Type B pancreatic cell (in vitro differentiated cells): ENCODE data around the gene IMMP2L. TPM values are rescaled to one million over a fixed set of nuclear protein-coding genes. Genes with fewer than 3 reads are reported as not detected.
"Not testable (repeated sequence)": the region's sequence is repeated elsewhere in the genome, so short reads cannot be mapped to it uniquely, and the experiment has no call there.

Experiments used
- DNase-seq: peaks from one replicate; pipeline ENCODE4 v3.0.0; 2021; ENCODE audit warnings: mixed read lengths; ENCODE audit not compliant: unreplicated experiment; ENCODE audit errors: extremely low spot score
- H3K27ac Mint-ChIP-seq: 2 replicates; pipeline ENCODE4 v1.8.0; 2021; ENCODE audit warnings: mild to moderate bottlenecking, mixed read lengths
- H3K27me3 Mint-ChIP-seq: 2 replicates; pipeline ENCODE4 v1.8.0; 2021; ENCODE audit warnings: mixed read lengths
- H3K36me3 Mint-ChIP-seq: 2 replicates; pipeline ENCODE4 v1.8.0; 2021; ENCODE audit warnings: mixed read lengths
- H3K4me1 Mint-ChIP-seq: one replicate; pipeline ENCODE4 v1.8.0; 2021; ENCODE audit warnings: mixed read lengths; ENCODE audit not compliant: unreplicated experiment
- H3K4me3 Mint-ChIP-seq: 2 replicates; pipeline ENCODE4 v1.8.0; 2021; ENCODE audit warnings: mild to moderate bottlenecking, mixed read lengths
- H3K9me3 Mint-ChIP-seq: 2 replicates; pipeline ENCODE4 v1.8.0; 2021; ENCODE audit warnings: mixed read lengths
- total RNA-seq: library from RNA; stranded (reverse); gene quantifications from 2 replicates; pipeline ENCODE4 v1.2.1, GENCODE V29; 2021; ENCODE audit warnings: low replicate concordance
- TF ChIP-seq, protein P1 (sequence below): fragments of 200-600 bp; sonication (generic); conservative IDR thresholded peaks from 2 replicates; pipeline ENCODE4 v1.5.0; 2021; ENCODE audit warnings: antibody characterized with exemption, mild to moderate bottlenecking

Gene IMMP2L
- total RNA-seq, 1 donor from 2014 or later = 23.0 TPM

DNA sequence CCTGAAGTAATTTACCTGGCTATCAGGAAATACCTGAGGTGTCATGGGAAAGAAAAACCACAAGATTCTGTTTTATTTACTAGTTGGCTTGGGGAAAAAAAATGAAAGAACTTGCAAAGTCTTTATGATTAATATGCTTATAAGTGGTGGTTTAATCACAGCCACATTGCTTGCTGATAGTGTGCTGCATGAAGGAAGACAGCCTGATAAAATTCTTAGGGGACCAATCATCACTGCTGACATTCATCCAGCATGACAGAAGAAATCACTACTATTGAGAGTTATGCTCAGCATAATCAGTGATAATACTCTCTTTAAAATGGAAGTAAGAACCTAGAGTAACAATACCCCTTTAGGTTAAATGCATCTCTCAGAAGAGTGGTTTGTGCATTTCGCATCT, 621.5 kb downstream of the IMMP2L start:
- peaks cover 17% of the 10 kb centered on the region for H3K4me1 Mint-ChIP-seq
- H3K27me3 Mint-ChIP-seq = no peaks in the 10 kb centered on the region
- no peak overlapping the region for H3K4me3 Mint-ChIP-seq
- DNase-seq = no peak
- no peak overlapping the region for H3K27ac Mint-ChIP-seq
- TF ChIP-seq, protein P1, sequence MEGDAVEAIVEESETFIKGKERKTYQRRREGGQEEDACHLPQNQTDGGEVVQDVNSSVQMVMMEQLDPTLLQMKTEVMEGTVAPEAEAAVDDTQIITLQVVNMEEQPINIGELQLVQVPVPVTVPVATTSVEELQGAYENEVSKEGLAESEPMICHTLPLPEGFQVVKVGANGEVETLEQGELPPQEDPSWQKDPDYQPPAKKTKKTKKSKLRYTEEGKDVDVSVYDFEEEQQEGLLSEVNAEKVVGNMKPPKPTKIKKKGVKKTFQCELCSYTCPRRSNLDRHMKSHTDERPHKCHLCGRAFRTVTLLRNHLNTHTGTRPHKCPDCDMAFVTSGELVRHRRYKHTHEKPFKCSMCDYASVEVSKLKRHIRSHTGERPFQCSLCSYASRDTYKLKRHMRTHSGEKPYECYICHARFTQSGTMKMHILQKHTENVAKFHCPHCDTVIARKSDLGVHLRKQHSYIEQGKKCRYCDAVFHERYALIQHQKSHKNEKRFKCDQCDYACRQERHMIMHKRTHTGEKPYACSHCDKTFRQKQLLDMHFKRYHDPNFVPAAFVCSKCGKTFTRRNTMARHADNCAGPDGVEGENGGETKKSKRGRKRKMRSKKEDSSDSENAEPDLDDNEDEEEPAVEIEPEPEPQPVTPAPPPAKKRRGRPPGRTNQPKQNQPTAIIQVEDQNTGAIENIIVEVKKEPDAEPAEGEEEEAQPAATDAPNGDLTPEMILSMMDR = no peak
- H3K9me3 Mint-ChIP-seq = no peaks in the 10 kb centered on the region
- no peaks in the 10 kb centered on the region for H3K36me3 Mint-ChIP-seq

DNA sequence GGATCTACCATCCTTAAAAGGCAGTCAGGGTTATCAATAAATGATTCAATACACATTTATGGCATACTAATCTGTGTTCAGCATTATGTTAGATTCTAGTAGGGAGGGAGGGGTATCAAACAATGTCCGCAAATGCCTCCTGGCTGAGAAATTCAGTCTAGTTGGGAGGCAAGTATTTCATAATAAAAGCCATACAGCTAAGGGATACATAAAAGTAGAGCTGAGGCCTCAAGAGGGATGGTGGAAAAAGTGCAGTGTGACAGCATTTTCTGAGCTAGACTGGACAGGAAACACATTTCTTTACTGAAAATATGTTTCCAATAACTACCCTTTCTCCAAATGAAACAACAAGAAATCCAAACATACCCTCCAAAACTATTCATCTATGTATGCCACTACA, 624.1 kb downstream of the IMMP2L start:
- H3K27ac Mint-ChIP-seq = no peak overlapping the region
- H3K9me3 Mint-ChIP-seq = peaks cover 5% of the 10 kb centered on the region
- DNase-seq = no peak
- TF ChIP-seq, protein P1 = no peak
- H3K4me3 Mint-ChIP-seq = no peak overlapping the region
- H3K4me1 Mint-ChIP-seq = peaks cover 5% of the 10 kb centered on the region
- no peaks in the 10 kb centered on the region for H3K27me3 Mint-ChIP-seq
- H3K36me3 Mint-ChIP-seq = peaks cover 4% of the 10 kb centered on the region

DNA sequence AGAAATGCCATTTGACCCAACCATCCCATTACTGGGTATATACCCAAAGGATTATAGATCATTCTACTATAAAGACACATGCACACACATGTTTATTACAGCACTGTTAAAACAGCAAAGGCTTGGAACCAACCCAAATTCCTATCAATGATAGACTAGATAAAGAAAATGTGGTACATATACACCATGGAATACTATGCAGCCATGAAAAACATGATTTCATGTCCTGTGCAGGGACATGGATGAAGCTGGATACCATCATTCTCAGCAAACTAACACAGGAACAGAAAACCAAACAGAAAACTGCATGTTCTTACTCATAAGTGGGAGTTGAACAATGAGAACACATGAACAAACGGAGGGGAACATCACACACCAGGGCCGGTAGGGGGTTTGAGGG, 625.6 kb downstream of the IMMP2L start:
- not testable (repeated sequence) for H3K36me3 Mint-ChIP-seq, H3K4me3 Mint-ChIP-seq, H3K4me1 Mint-ChIP-seq, H3K27ac Mint-ChIP-seq, H3K27me3 Mint-ChIP-seq, H3K9me3 Mint-ChIP-seq, DNase-seq

DNA sequence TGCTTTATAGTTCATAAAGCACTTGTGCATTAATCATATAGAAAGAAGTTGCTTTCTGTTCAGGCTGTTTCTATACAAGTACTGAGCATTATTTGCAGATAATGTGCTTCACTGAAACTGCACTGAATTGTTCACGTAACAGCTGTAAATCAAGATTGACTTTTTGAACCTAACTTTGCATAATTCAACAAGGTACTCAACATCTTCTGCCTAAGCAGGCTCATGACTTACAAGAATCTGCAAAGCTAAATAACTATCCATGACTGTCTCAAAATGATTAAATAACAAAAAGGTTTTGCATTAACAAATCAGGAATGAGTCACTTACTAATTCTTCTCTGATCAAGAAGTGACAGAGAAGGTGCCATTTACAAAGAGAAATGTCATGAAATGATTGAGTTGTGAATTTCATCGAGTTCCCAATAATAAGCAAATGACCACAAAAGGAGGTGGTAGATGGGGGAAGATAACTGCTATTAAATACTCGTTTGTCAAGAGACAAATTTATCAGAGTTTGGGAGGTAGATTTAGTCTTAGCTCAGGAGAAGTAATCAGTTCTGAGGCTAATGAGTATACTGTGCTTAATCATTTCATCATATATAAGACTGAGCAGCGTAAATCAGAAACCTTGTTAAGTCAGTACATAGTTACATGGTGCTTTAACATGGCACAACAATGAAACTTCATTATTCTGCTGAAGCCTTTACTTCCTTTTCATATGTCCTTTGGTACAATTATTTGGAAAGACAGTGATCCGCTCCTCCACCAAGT, 632.6 kb downstream of the IMMP2L start:
- Mint-ChIP-seq H3K27ac (no peak overlapping the region), H3K36me3 (peaks cover 4% of the 10 kb centered on the region)

GRCh38 chr7:110922906-110923305, 639.4 kb downstream of the IMMP2L start:
- Mint-ChIP-seq H3K27me3 (no peaks in the 10 kb centered on the region), H3K9me3 (no peaks in the 10 kb centered on the region), H3K4me1 (peaks cover 6% of the 10 kb centered on the region), H3K4me3 (no peak overlapping the region), H3K27ac (no peak overlapping the region), H3K36me3 (no peaks in the 10 kb centered on the region)
- DNase-seq = no peak
- TF ChIP-seq, protein P1 = no peak

More for the DNA sequence above, 632.6 kb downstream of the IMMP2L start:
- Mint-ChIP-seq H3K9me3 (peaks cover 2% of the 10 kb centered on the region), H3K4me3 (no peak overlapping the region), H3K4me1 (no peaks in the 10 kb centered on the region), H3K27me3 (no peaks in the 10 kb centered on the region)
- DNase-seq = no peak
- TF ChIP-seq, protein P1 = no peak

GRCh38 chr7:110921595-110922151, 640.6 kb downstream of the IMMP2L start:
- Mint-ChIP-seq H3K27me3 (no peaks in the 10 kb centered on the region), H3K36me3 (no peaks in the 10 kb centered on the region)

More at GRCh38 chr7:110921595-110922151, 640.6 kb downstream of the IMMP2L start:
- no peaks in the 10 kb centered on the region for H3K9me3 Mint-ChIP-seq
- DNase-seq = no peak
- no peak overlapping the region for H3K27ac Mint-ChIP-seq
- H3K4me3 Mint-ChIP-seq = no peak overlapping the region
- TF ChIP-seq, protein P1 = no peak
- H3K4me1 Mint-ChIP-seq = peaks cover 6% of the 10 kb centered on the region
